DND-41 (cell line): ENCODE measurements around the gene ABRACL.

Source experiments
- CTCF ChIP-seq: IDR thresholded peaks from 2 replicates; pipeline ENCODE4 v1.5.1; 2012; ENCODE audit warnings: borderline replicate concordance, low read length, moderate library complexity, mild to moderate bottlenecking; ENCODE audit not compliant: poor library complexity, severe bottlenecking; ENCODE audit errors: extremely low read depth
- EZH2 ChIP-seq: IDR thresholded peaks from 3 replicates; pipeline ENCODE4 v1.6.1; 2012; ENCODE audit warnings: borderline replicate concordance, low read depth, mild to moderate bottlenecking, moderate library complexity, low read length, inconsistent platforms; ENCODE audit not compliant: severe bottlenecking

GRCh38 chr6:139068846-139069245 is 40.3 kb downstream of the ABRACL start:
- TF ChIP-seq CTCF (no peak), EZH2 (no peak)
